Activated CD8-positive, alpha-beta memory T cell treated with anti-CD3 and anti-CD28 coated beads for 36 hours (primary cell): Measurements from ENCODE around the gene HASPIN. TPM values are rescaled to one million over a fixed set of nuclear protein-coding genes. Genes with fewer than 3 reads are reported as not detected.

Experiments used
- CTCF ChIA-PET: fragments of 350-600 bp; sonication (Branson Sonifier 250); formaldehyde crosslinking; loops from one replicate; lab custom pipeline; 2021; ENCODE audit warnings: antibody characterized with exemption; lab: Charles Lee
- POLR2A ChIA-PET: fragments of 350-600 bp; sonication (Branson Sonifier 250); formaldehyde crosslinking; loops from one replicate; lab custom pipeline; 2021; ENCODE audit warnings: antibody characterized with exemption; lab: Charles Lee
- total RNA-seq, 2 experiments: library from RNA; stranded (reverse); gene quantifications; one replicate each; pipeline ENCODE4 v1.2.3, GENCODE V29; 2021

The HASPIN gene
- total RNA-seq, 2 experiments from 2014 or later, result 17.1 to 18.4 TPM

- ChIA-PET CTCF (interaction anchor here (0.7 to 5.5 kb wide), 4 partner anchors 9 to 254 kb away, joined by 3 to 29 read pairs (median 4); no protein-coding TSS in a partner anchor), POLR2A (no interaction called here)
These were observed 28.1 kb downstream of the HASPIN start for GRCh38 chr17:3751836-3752235.

GRCh38 chr17:3753624-3754023 lies 29.9 kb downstream of the HASPIN start:
- ChIA-PET CTCF (interaction anchor here (0.6 to 3.7 kb wide), 3 partner anchors 15 to 121 kb away, joined by 3 to 14 read pairs (median 4); no protein-coding TSS in a partner anchor), POLR2A (no interaction called here)

GRCh38 chr17:3754066-3754457 lies 30.4 kb downstream of the HASPIN start:
- CTCF ChIA-PET, result interaction anchor here (1.2 to 3.7 kb wide), 2 partner anchors 16 to 110 kb away, joined by 3 to 14 read pairs; no protein-coding TSS in a partner anchor
- POLR2A ChIA-PET, result no interaction called here

GRCh38 chr17:3754458-3755334 lies 31.0 kb downstream of the HASPIN start:
- CTCF ChIA-PET, result interaction anchor here (3.7 kb wide), 1 partner anchor 16 kb away, joined by 14 read pairs; no protein-coding TSS in a partner anchor
- POLR2A ChIA-PET, result no interaction called here

GRCh38 chr17:3755335-3756030 lies 31.8 kb downstream of the HASPIN start:
- CTCF ChIA-PET, result interaction anchor here (0.6 to 3.7 kb wide), 2 partner anchors 17 to 71 kb away, joined by 5 to 14 read pairs; no protein-coding TSS in a partner anchor
- POLR2A ChIA-PET, result no interaction called here

GRCh38 chr17:3759597-3760216 lies 36.0 kb downstream of the HASPIN start:
- ChIA-PET POLR2A (no interaction called here), CTCF (interaction anchor here (1.2 to 1.4 kb wide), 3 partner anchors 21 to 49 kb away, joined by 3 to 5 read pairs (median 3); no protein-coding TSS in a partner anchor)

GRCh38 chr17:3761036-3761917 lies 37.6 kb downstream of the HASPIN start:
- CTCF ChIA-PET, result interaction anchor here (0.5 to 2.7 kb wide), 8 partner anchors 11 to 86 kb away, joined by 3 to 15 read pairs (median 4); no protein-coding TSS in a partner anchor

GRCh38 chr17:3761918-3762380 lies 38.2 kb downstream of the HASPIN start:
- POLR2A ChIA-PET, result interaction anchor here (1.2 kb wide), 1 partner anchor 29 kb away, joined by 3 read pairs; no protein-coding TSS in a partner anchor
- CTCF ChIA-PET, result interaction anchor here (0.5 to 2.7 kb wide), 5 partner anchors 21 to 174 kb away, joined by 3 to 15 read pairs (median 4); partner anchors contain the start of gene ITGAE

More at GRCh38 chr17:3761036-3761917, 37.6 kb downstream of the HASPIN start:
- POLR2A ChIA-PET, result interaction anchor here (1.2 kb wide), 1 partner anchor 30 kb away, joined by 3 read pairs; no protein-coding TSS in a partner anchor

- POLR2A ChIA-PET, result interaction anchor here (0.5 to 2.6 kb wide), 3 partner anchors 28 to 69 kb away, joined by 3 to 27 read pairs (median 3); no protein-coding TSS in a partner anchor
These were observed 39.4 kb downstream of the HASPIN start for GRCh38 chr17:3762922-3763776.

GRCh38 chr17:3763777-3764170 lies 40.1 kb downstream of the HASPIN start:
- POLR2A ChIA-PET, result interaction anchor here (0.5 to 2.6 kb wide), 3 partner anchors 28 to 68 kb away, joined by 3 to 27 read pairs (median 3); no protein-coding TSS in a partner anchor
- CTCF ChIA-PET, result interaction anchor here (1.4 to 2.7 kb wide), 3 partner anchors 23 to 32 kb away, joined by 4 to 15 read pairs (median 9); no protein-coding TSS in a partner anchor

More at GRCh38 chr17:3762922-3763776, 39.4 kb downstream of the HASPIN start:
- CTCF ChIA-PET, result interaction anchor here (1.2 to 2.7 kb wide), 4 partner anchors 23 to 38 kb away, joined by 4 to 15 read pairs (median 8); partner anchors contain the start of gene ITGAE

- CTCF ChIA-PET, result interaction anchor here (1.0 to 1.7 kb wide), 3 partner anchors 30 to 80 kb away, joined by 3 to 14 read pairs (median 5); partner anchors contain the start of gene NCBP3
- POLR2A ChIA-PET, result interaction anchor here (0.6 to 1.2 kb wide), 3 partner anchors 25 to 31 kb away, joined by 3 to 5 read pairs (median 3); no protein-coding TSS in a partner anchor
These were observed 42.3 kb downstream of the HASPIN start for GRCh38 chr17:3765981-3766380.

GRCh38 chr17:3766779-3767178 lies 43.1 kb downstream of the HASPIN start:
- POLR2A ChIA-PET, result no interaction called here

GRCh38 chr17:3768341-3768740 lies 44.6 kb downstream of the HASPIN start:
- CTCF ChIA-PET, result no interaction called here

More at GRCh38 chr17:3766779-3767178, 43.1 kb downstream of the HASPIN start:
- CTCF ChIA-PET, result interaction anchor here (0.7 to 1.7 kb wide), 3 partner anchors 30 to 1718 kb away, joined by 3 to 5 read pairs (median 3); partner anchors contain the start of gene NCBP3

GRCh38 chr17:3768769-3769168 lies 45.1 kb downstream of the HASPIN start:
- POLR2A ChIA-PET, result no interaction called here
- CTCF ChIA-PET, result interaction anchor here (1.1 to 1.7 kb wide), 3 partner anchors 22 to 59 kb away, joined by 3 to 7 read pairs (median 3); no protein-coding TSS in a partner anchor

More at GRCh38 chr17:3768341-3768740, 44.6 kb downstream of the HASPIN start:
- POLR2A ChIA-PET, result no interaction called here

- POLR2A ChIA-PET, result interaction anchor here (1.0 kb wide), 1 partner anchor 26 kb away, joined by 3 read pairs; no protein-coding TSS in a partner anchor
- CTCF ChIA-PET, result interaction anchor here (0.9 to 1.9 kb wide), 4 partner anchors 19 to 56 kb away, joined by 3 to 7 read pairs (median 5); no protein-coding TSS in a partner anchor
These were observed 46.8 kb downstream of the HASPIN start for GRCh38 chr17:3770466-3770865.
